K562 (cell line): ENCODE data around the gene MAN2A1. TPM values are rescaled to one million over a fixed set of nuclear protein-coding genes. Genes with fewer than 3 reads are reported as not detected.

Source experiments
- HCFC1 ChIP-seq: IDR thresholded peaks from 2 replicates; pipeline ENCODE4 v1.6.1; 2012; ENCODE audit warnings: low read depth, low read length, improper control_type of control experiment
- NR2C2 ChIP-seq, 2 experiments: fragments of 200-800 bp in 1 of 2; sonication (Bioruptor generic) in 1 of 2; sonication (generic) in 1 of 2; formaldehyde crosslinking in 1 of 2; IDR thresholded peaks; 2 replicates each; pipeline versions ENCODE4 v1.6.1 to v1.8.0; 2016 to 2022; ENCODE audit warnings: mild to moderate bottlenecking in 1 of 2, missing compliant biosample characterization in 1 of 2, missing genetic modification characterization in 1 of 2, missing genetic modification reagents in 1 of 2
- SPI1 ChIP-seq: IDR thresholded peaks from 2 replicates; pipeline ENCODE4 v1.6.1; 2011; ENCODE audit warnings: low read depth, low read length, control low read depth, borderline replicate concordance
- TCF3 ChIP-seq: sonication (generic); formaldehyde crosslinking; IDR thresholded peaks from 2 replicates; pipeline ENCODE4 v1.4.0; 2020; ENCODE audit warnings: mild to moderate bottlenecking, missing genetic modification reagents
- TEAD4 ChIP-seq, 2 experiments: sonication (generic) in 1 of 2; formaldehyde crosslinking in 1 of 2; IDR thresholded peaks; 2 replicates each; pipeline versions ENCODE4 v1.6.1 to v1.8.0; 2012 to 2022; ENCODE audit warnings: borderline replicate concordance in 1 of 2, inconsistent platforms in 1 of 2, low read length in 1 of 2, mild to moderate bottlenecking in 1 of 2, missing genetic modification reagents in 1 of 2
- TFAM ChIP-seq: fragments of 250-450 bp; sonication (Bioruptor Pico); conservative IDR thresholded peaks from 2 replicates; pipeline ENCODE4 v1.5.0; 2021; ENCODE audit warnings: mild to moderate bottlenecking, moderate library complexity
- ZNF24 ChIP-seq: fragments of 450-650 bp; IDR thresholded peaks from 2 replicates; pipeline ENCODE4 v1.6.1; 2016
- polyA plus RNA-seq, 8 experiments: library from polyadenylated mRNA; depleted of rRNA in 4 of 8; stranded (reverse) in 5 of 8; unstranded in 3 of 8; fragments of >200 nt; fragmentation: Nextera tagmentation in 2 of 8; fragmentation: Illumina TruSeq in 1 of 8; extraction: Ambion mirVana in 2 of 8; extraction: Trizol in 1 of 8; gene quantifications; 2 replicates each; pipeline versions ENCODE4 v1.2.1 to v1.2.3, GENCODE V29; 2011 to 2014; ENCODE audit warnings: inconsistent platforms in 1 of 8, missing spikeins in 1 of 8
- total RNA-seq, 7 experiments: library from RNA; depleted of rRNA in 6 of 7; stranded (reverse); fragments of >200 nt in 6 of 7; fragmentation: Illumina TruSeq in 2 of 7; extraction: Trizol in 2 of 7; gene quantifications; 2 replicates each; pipeline versions ENCODE4 v1.2.1 to v1.2.3, GENCODE V29; 2011 to 2021; ENCODE audit warnings: low replicate concordance in 1 of 7
- TF ChIP-seq, protein P1 (sequence below), 2 experiments: fragments of 450-650 bp; IDR thresholded peaks; 2 replicates each; pipeline ENCODE4 v1.6.1; 2016; ENCODE audit warnings: mild to moderate bottlenecking in 2 of 2, borderline replicate concordance in 1 of 2, low read depth in 1 of 2, moderate library complexity in 1 of 2
- TF ChIP-seq, protein P2 (sequence below): IDR thresholded peaks from 2 replicates; pipeline ENCODE4 v1.6.1; 2011; ENCODE audit warnings: borderline replicate concordance, low read depth, mild to moderate bottlenecking, moderate library complexity, low read length; ENCODE audit not compliant: insufficient read depth, poor library complexity, severe bottlenecking
- TF ChIP-seq, protein P3 (sequence below): fragments of 450-650 bp; formaldehyde crosslinking; IDR thresholded peaks from 2 replicates; pipeline ENCODE4 v1.4.0; 2020; ENCODE audit warnings: mild to moderate bottlenecking, mixed read lengths

Gene MAN2A1
- total and polyA plus RNA-seq, 9 of the 15 experiments (the other 6 are each of a cell fraction or from before 2014, with no cell fraction given), result 5.2 to 32.0 (median 19.8) TPM

DNA sequence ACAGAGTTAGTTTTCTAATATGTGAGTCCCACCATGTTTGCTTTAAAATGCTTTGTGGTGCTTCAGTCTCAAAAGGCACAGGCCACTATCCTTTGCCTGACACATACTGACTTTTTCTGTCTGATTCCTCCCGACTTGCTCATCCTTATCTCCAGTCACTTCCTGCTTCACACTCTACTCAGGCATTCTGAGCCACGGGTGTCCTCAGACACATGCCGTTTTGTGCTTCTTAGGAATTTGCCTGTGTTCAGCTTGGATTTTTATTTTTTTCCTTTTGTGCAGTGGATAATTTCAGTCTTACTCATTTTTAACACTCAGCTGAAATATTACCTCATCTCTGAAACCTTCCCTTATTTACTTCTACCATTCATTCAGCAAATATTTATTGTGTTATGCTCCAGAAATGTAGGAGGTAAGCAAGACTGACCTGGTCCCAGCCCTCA lies 54.1 kb downstream of the MAN2A1 start (continued):
- TF ChIP-seq, protein P1, sequence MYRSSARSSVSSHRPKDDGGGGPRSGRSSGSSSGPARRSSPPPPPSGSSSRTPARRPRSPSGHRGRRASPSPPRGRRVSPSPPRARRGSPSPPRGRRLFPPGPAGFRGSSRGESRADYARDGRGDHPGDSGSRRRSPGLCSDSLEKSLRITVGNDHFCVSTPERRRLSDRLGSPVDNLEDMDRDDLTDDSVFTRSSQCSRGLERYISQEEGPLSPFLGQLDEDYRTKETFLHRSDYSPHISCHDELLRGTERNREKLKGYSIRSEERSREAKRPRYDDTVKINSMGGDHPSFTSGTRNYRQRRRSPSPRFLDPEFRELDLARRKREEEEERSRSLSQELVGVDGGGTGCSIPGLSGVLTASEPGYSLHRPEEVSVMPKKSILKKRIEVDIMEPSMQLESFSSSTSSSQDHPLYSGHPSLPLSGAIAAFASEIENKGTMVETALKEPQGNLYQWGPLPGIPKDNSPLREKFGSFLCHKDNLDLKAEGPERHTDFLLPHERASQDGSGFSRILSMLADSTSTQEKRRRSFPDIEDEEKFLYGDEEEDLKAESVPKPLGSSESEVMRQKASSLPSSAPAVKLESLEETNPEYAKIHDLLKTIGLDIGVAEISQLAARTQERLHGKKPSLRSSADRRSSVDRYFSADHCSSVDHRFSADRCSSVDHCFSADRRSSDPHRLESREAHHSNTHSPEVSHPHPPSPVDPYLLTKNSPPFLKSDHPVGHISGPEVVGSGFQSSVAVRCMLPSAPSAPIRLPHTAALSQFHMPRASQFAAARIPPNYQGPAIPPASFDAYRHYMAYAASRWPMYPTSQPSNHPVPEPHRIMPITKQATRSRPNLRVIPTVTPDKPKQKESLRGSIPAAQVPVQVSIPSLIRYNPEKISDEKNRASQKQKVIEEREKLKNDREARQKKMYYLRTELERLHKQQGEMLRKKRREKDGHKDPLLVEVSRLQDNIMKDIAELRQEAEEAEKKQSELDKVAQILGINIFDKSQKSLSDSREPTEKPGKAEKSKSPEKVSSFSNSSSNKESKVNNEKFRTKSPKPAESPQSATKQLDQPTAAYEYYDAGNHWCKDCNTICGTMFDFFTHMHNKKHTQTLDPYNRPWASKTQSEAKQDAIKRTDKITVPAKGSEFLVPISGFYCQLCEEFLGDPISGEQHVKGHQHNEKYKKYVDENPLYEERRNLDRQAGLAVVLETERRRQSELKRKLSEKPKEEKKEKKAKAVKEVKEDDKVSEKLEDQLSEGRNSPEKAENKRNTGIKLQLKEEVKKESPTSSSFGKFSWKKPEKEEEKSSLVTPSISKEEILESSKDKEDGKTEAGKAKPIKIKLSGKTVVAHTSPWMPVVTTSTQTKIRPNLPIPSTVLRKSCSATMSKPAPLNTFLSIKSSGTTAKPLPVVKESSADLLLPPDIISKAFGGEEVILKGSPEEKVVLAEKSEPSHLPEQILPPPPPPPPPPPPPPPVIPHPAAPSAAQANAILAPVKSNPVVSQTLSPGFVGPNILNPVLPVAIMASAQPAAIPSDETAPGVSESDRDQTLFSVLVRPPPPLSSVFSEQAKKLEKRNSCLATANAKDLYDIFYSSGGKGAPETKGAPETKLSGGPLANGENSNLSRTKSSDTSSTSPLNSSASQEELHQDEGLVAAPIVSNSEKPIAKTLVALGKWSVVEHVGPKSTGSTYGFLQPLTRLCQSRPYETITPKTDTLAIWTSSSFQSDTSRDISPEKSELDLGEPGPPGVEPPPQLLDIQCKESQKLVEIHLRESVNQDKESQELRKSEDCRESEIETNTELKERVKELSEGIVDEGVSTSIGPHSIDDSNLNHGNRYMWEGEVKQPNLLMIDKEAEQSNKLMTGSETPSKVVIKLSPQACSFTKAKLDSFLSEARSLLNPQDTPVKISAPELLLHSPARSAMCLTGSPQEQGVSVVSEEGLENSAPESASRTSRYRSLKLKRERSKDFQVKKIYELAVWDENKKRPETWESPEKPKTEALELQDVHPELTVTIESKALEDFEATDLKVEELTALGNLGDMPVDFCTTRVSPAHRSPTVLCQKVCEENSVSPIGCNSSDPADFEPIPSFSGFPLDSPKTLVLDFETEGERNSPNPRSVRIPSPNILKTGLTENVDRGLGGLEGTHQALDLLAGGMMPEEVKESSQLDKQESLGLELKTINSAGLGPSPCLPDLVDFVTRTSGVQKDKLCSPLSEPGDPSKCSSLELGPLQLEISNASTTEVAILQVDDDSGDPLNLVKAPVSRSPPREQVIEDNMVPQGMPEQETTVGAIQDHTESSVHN (IDR thresholded peaks at IDR 0.05; ENCODE audit: borderline replicate concordance in 1 of 2, low read depth in 1 of 2), result no peak
- TF ChIP-seq TFAM (CRISPR knock-in tag), result no peak
- TF ChIP-seq NR2C2 (CRISPR knock-in tag; IDR thresholded peaks at IDR 0.05), result no peak
- TF ChIP-seq NR2C2 (tag; IDR thresholded peaks at IDR 0.05), result 0 out of 2 replicates have a peak, but pooled peaks have one; percentile 18
- TF ChIP-seq, protein P2, sequence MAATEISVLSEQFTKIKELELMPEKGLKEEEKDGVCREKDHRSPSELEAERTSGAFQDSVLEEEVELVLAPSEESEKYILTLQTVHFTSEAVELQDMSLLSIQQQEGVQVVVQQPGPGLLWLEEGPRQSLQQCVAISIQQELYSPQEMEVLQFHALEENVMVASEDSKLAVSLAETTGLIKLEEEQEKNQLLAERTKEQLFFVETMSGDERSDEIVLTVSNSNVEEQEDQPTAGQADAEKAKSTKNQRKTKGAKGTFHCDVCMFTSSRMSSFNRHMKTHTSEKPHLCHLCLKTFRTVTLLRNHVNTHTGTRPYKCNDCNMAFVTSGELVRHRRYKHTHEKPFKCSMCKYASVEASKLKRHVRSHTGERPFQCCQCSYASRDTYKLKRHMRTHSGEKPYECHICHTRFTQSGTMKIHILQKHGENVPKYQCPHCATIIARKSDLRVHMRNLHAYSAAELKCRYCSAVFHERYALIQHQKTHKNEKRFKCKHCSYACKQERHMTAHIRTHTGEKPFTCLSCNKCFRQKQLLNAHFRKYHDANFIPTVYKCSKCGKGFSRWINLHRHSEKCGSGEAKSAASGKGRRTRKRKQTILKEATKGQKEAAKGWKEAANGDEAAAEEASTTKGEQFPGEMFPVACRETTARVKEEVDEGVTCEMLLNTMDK, result no peak
- TF ChIP-seq TEAD4 (IDR thresholded peaks at IDR 0.05; ENCODE audit: low read length), result peak; percentile 51
- no peak for TF ChIP-seq TEAD4 (CRISPR knock-in tag; IDR thresholded peaks at IDR 0.05; ENCODE audit: borderline replicate concordance)
- TF ChIP-seq SPI1, result peak; percentile 76
- TF ChIP-seq, protein P3, sequence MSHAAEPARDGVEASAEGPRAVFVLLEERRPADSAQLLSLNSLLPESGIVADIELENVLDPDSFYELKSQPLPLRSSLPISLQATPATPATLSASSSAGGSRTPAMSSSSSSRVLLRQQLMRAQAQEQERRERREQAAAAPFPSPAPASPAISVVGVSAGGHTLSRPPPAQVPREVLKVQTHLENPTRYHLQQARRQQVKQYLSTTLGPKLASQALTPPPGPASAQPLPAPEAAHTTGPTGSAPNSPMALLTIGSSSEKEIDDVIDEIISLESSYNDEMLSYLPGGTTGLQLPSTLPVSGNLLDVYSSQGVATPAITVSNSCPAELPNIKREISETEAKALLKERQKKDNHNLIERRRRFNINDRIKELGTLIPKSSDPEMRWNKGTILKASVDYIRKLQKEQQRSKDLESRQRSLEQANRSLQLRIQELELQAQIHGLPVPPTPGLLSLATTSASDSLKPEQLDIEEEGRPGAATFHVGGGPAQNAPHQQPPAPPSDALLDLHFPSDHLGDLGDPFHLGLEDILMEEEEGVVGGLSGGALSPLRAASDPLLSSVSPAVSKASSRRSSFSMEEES (CRISPR knock-in tag), result no peak
- peak; percentile 34; the same call in 1 of the 2 replicates for TF ChIP-seq ZNF24
- 0 out of 2 replicates have a peak, but pooled peaks have one; percentile 10 for TF ChIP-seq TCF3 (CRISPR knock-in tag)
- TF ChIP-seq HCFC1, result no peak
